H9 (cell line): ENCODE data around the gene FAM221B. TPM values are rescaled to one million over a fixed set of nuclear protein-coding genes. Genes with fewer than 3 reads are reported as not detected.
A peak's percentile ranks its signal among the peaks of the same experiment; 100 is the strongest.

ENCODE experiments used
- DNase-seq: peaks from one replicate; pipeline ENCODE4 v3.0.0-alpha.2; 2017
- H2AFZ ChIP-seq: one replicate; pipeline ENCODE4 v1.6.1; 2013; ENCODE audit warnings: mild to moderate bottlenecking, low read length, control low read depth, moderate library complexity
- H2AK5ac ChIP-seq: 2 replicates; pipeline ENCODE4 v1.6.1; 2013; ENCODE audit warnings: low read length, control low read depth, mixed read lengths; ENCODE audit not compliant: insufficient read length
- H2BK120ac ChIP-seq: one replicate; pipeline ENCODE4 v1.6.1; 2013; ENCODE audit warnings: low read depth, mild to moderate bottlenecking, low read length, control low read depth, inconsistent platforms; ENCODE audit not compliant: poor library complexity, severe bottlenecking
- H2BK12ac ChIP-seq: 2 replicates; pipeline ENCODE4 v1.6.1; 2013; ENCODE audit warnings: low read length, control low read depth, mixed read lengths, low read depth; ENCODE audit not compliant: insufficient read length
- H2BK15ac ChIP-seq: 2 replicates; pipeline ENCODE4 v1.6.1; 2013; ENCODE audit warnings: low read depth, low read length, control low read depth
- H2BK20ac ChIP-seq: one replicate; pipeline ENCODE4 v1.6.1; 2013; ENCODE audit warnings: low read depth, mild to moderate bottlenecking, low read length, control low read depth, inconsistent platforms; ENCODE audit not compliant: poor library complexity, severe bottlenecking
- H2BK5ac ChIP-seq: 2 replicates; pipeline ENCODE4 v1.6.1; 2013; ENCODE audit warnings: low read length, control low read depth, mixed read lengths; ENCODE audit not compliant: insufficient read length
- H3K14ac ChIP-seq: 2 replicates; pipeline ENCODE4 v1.6.1; 2013; ENCODE audit warnings: low read length, control low read depth; ENCODE audit not compliant: insufficient read depth
- H3K18ac ChIP-seq: 2 replicates; pipeline ENCODE4 v1.6.1; 2013; ENCODE audit warnings: low read depth, mild to moderate bottlenecking, mixed read lengths, low read length, control low read depth; ENCODE audit not compliant: insufficient read length
- H3K23ac ChIP-seq: 2 replicates; pipeline ENCODE4 v1.6.1; 2013; ENCODE audit warnings: low read length, control low read depth, mixed read lengths, low read depth; ENCODE audit not compliant: insufficient read length
- H3K23me2 ChIP-seq: 2 replicates; pipeline ENCODE4 v1.6.1; 2013; ENCODE audit warnings: low read depth, mild to moderate bottlenecking, mixed read lengths, low read length, control low read depth; ENCODE audit not compliant: insufficient read length, poor library complexity, severe bottlenecking
- H3K27ac ChIP-seq: 2 replicates; pipeline ENCODE4 v1.5.1; 2013; ENCODE audit warnings: low read length, control low read depth, mixed read lengths, low read depth; ENCODE audit not compliant: insufficient read length
- H3K27me3 ChIP-seq: 2 replicates; pipeline ENCODE4 v1.6.1; 2013; ENCODE audit warnings: low read length, control low read depth, inconsistent platforms; ENCODE audit not compliant: insufficient read depth
- H3K4ac ChIP-seq: 2 replicates; pipeline ENCODE4 v1.6.1; 2013; ENCODE audit warnings: low read depth, mild to moderate bottlenecking, control low read depth, inconsistent platforms, low read length, moderate library complexity
- H3K4me1 ChIP-seq: 2 replicates; pipeline ENCODE4 v1.6.1; 2013; ENCODE audit warnings: low read length, control low read depth, inconsistent platforms; ENCODE audit not compliant: insufficient read depth
- H3K4me2 ChIP-seq: 2 replicates; pipeline ENCODE4 v1.6.1; 2013; ENCODE audit warnings: low read length, control low read depth, mixed read lengths; ENCODE audit not compliant: insufficient read length, insufficient read depth
- H3K56ac ChIP-seq: 2 replicates; pipeline ENCODE4 v1.6.1; 2013; ENCODE audit warnings: low read depth, mild to moderate bottlenecking, mixed read lengths, low read length, control low read depth; ENCODE audit not compliant: insufficient read length
- H3K79me1 ChIP-seq: 2 replicates; pipeline ENCODE4 v1.6.1; 2013; ENCODE audit warnings: low read depth, mild to moderate bottlenecking, moderate library complexity, low read length, control low read depth, inconsistent platforms; ENCODE audit not compliant: insufficient read depth, poor library complexity, severe bottlenecking
- H3K79me2 ChIP-seq: 2 replicates; pipeline ENCODE4 v1.6.1; 2013; ENCODE audit warnings: low read length, control low read depth, inconsistent platforms; ENCODE audit not compliant: insufficient read depth
- H3K9ac ChIP-seq: 2 replicates; pipeline ENCODE4 v1.6.1; 2013; ENCODE audit warnings: low read length, control low read depth, mixed read lengths; ENCODE audit not compliant: insufficient read length; ENCODE audit errors: extremely low read depth
- H3K9me3 ChIP-seq: one replicate; pipeline ENCODE4 v1.6.1; 2013; ENCODE audit warnings: low read depth, low read length, inconsistent platforms; ENCODE audit not compliant: control insufficient read depth
- H3T11ph ChIP-seq: one replicate; pipeline ENCODE4 v1.6.1; 2013; ENCODE audit warnings: mild to moderate bottlenecking, low read length, control low read depth, inconsistent platforms
- H4K20me1 ChIP-seq: one replicate; pipeline ENCODE4 v1.6.1; 2013; ENCODE audit not compliant: control insufficient read depth, insufficient read length, insufficient read depth
- H4K5ac ChIP-seq: 2 replicates; pipeline ENCODE4 v1.6.1; 2013; ENCODE audit warnings: low read depth, mild to moderate bottlenecking, mixed read lengths, low read length, control low read depth; ENCODE audit not compliant: insufficient read length
- H4K8ac ChIP-seq: replicated peaks from 2 replicates; pipeline ENCODE4 v1.6.1; 2013; ENCODE audit warnings: low read length, control low read depth, mixed read lengths, low read depth; ENCODE audit not compliant: insufficient read length
- H4K91ac ChIP-seq: 2 replicates; pipeline ENCODE4 v1.6.1; 2013; ENCODE audit warnings: low read depth, mild to moderate bottlenecking, moderate library complexity, mixed read lengths, low read length, control low read depth; ENCODE audit not compliant: insufficient read length
- H3K27ac Mint-ChIP-seq, 3 experiments: 2 replicates in 2 of 3; 3 replicates in 1 of 3; pipeline ENCODE4 v1.8.0; 2020 to 2021; ENCODE audit warnings: mixed read lengths in 3 of 3, mild to moderate bottlenecking in 1 of 3, moderate library complexity in 1 of 3
- H3K27me3 Mint-ChIP-seq: 2 replicates; pipeline ENCODE4 v1.8.0; 2021; ENCODE audit warnings: low read depth, mild to moderate bottlenecking, moderate library complexity, mixed read lengths
- H3K36me3 Mint-ChIP-seq, 3 experiments: 2 replicates in 2 of 3; 3 replicates in 1 of 3; pipeline ENCODE4 v1.8.0; 2020 to 2021; ENCODE audit warnings: low read depth in 3 of 3, mixed read lengths in 3 of 3; ENCODE audit not compliant: insufficient read depth in 1 of 3
- H3K4me1 Mint-ChIP-seq, 2 experiments: 2 replicates each; pipeline ENCODE4 v1.8.0; 2020; ENCODE audit warnings: mixed read lengths in 2 of 2
- H3K4me3 Mint-ChIP-seq, 2 experiments: 2 replicates in 1 of 2; 3 replicates in 1 of 2; pipeline ENCODE4 v1.8.0; 2020 to 2021; ENCODE audit warnings: mild to moderate bottlenecking in 2 of 2, mixed read lengths in 2 of 2, moderate library complexity in 1 of 2
- H3K9me3 Mint-ChIP-seq, 2 experiments: 2 replicates in 1 of 2; 3 replicates in 1 of 2; pipeline ENCODE4 v1.8.0; 2020; ENCODE audit warnings: mild to moderate bottlenecking in 2 of 2, mixed read lengths in 2 of 2, moderate library complexity in 1 of 2
- CTCF ChIP-seq: fragments of 200-600 bp; sonication (generic); conservative IDR thresholded peaks from 3 replicates; pipeline ENCODE4 v1.8.0; 2021; ENCODE audit warnings: antibody characterized with exemption, mild to moderate bottlenecking
- WGBS: extraction: QIAGEN DNeasy Blood & Tissue Kit; methylation state at CpG from one replicate; pipeline ENCODE4 v1.1.7; 2013; ENCODE audit warnings: missing lambda C conversion rate, low lambda C conversion rate, mixed read lengths; ENCODE audit not compliant: insufficient read length; ENCODE audit errors: extremely low coverage; 5-methylcytosine and 5-hydroxymethylcytosine counted together
- total RNA-seq: library from RNA; stranded (reverse); gene quantifications from 2 replicates; pipeline ENCODE4 v1.2.1, GENCODE V29; 2021

Gene FAM221B
- total RNA-seq, 1 experiment from 2014 or later = not detected

- H3K27ac Mint-ChIP-seq = peak within 1 kb of the TSS in 2 of 3 experiments; percentile 82 to 92; a peak in 5 of 7 replicates
- H3K23ac ChIP-seq = no peak within 1 kb of the TSS
- no peaks in the 10 kb centered on the region for H4K20me1 ChIP-seq
- H3K36me3 Mint-ChIP-seq = peaks cover 5 to 15% (median 10%) of the 10 kb centered on the region in 3 experiments; a peak in 4 of 7 replicates
- H3K4me1 ChIP-seq = no peaks in the 10 kb centered on the region
- H3K4me3 Mint-ChIP-seq = peak within 1 kb of the TSS; percentile 71 to 82
- peak within 1 kb of the TSS; percentile 95 for H3K4me2 ChIP-seq
- no CpG with 5 or more reads among the region's 28 CpGs for WGBS
- H2BK12ac ChIP-seq = no peak within 1 kb of the TSS
- no peak within 1 kb of the TSS for H3K18ac ChIP-seq
- H2AFZ ChIP-seq = no peak within 1 kb of the TSS
- H2BK20ac ChIP-seq = no peak within 1 kb of the TSS
- H3K4ac ChIP-seq = no peak within 1 kb of the TSS
- H3K56ac ChIP-seq = no peak within 1 kb of the TSS
- H3K9me3 ChIP-seq = no peaks in the 10 kb centered on the region
- peak within 1 kb of the TSS; percentile 31 for H3K9ac ChIP-seq
- no peaks in the 10 kb centered on the region for H3K79me1 ChIP-seq
- H3K9me3 Mint-ChIP-seq = no peaks in the 10 kb centered on the region; a peak in 1 of 5 replicates
- no peak within 1 kb of the TSS for H2AK5ac ChIP-seq
- H2BK120ac ChIP-seq = no peak within 1 kb of the TSS
- no peak within 1 kb of the TSS for H3K14ac ChIP-seq
- H2BK5ac ChIP-seq = no peak within 1 kb of the TSS
- peaks cover 20 to 21% of the 10 kb centered on the region in 2 experiments for H3K4me1 Mint-ChIP-seq
- TF ChIP-seq CTCF = no peak
- no peak within 1 kb of the TSS for H4K5ac ChIP-seq
- H3K27ac ChIP-seq = no peak within 1 kb of the TSS
- no peak within 1 kb of the TSS for H2BK15ac ChIP-seq
- H3K23me2 ChIP-seq = peaks cover 9% of the 10 kb centered on the region
- DNase-seq = peak; percentile 98
- H3K27me3 ChIP-seq = no peaks in the 10 kb centered on the region
- no peak within 1 kb of the TSS for H4K8ac ChIP-seq
- H4K91ac ChIP-seq = no peak within 1 kb of the TSS
- H3K79me2 ChIP-seq = no peaks in the 10 kb centered on the region
- peaks cover 5% of the 10 kb centered on the region for H3K27me3 Mint-ChIP-seq
- no peak within 1 kb of the TSS for H3T11ph ChIP-seq
Measured at GRCh38 chr9:35812025-35812602, 16.4 kb downstream of the FAM221B start, which contains the start of gene SPAG8. TSS of gene SPAG8 (minus strand) at chr9:35812262. CDS start at chr9:35812147, 115 bp downstream.
